T-helper 1 cell treated with Interleukin-12 subunit alpha and Interleukin-12 subunit beta and Interleukin-4 antibody, amounts not matched to agents 30 ng/mL and 1 ng/mL, for 36 hours (primary cell): Measurements from ENCODE around the gene TFCP2L1. TPM values are rescaled to one million over a fixed set of nuclear protein-coding genes. Genes with fewer than 3 reads are reported as not detected.

Experiments
- intact Hi-C: fragments of 100-400 bp; cut with micrococcal nuclease; formaldehyde crosslinking; loops from one replicate; pipeline ENCODE4 v1.15.1; 2024
- total RNA-seq: library from RNA; stranded (reverse); gene quantifications from 2 replicates; pipeline ENCODE4 v1.2.3, GENCODE V29; 2022

Gene TFCP2L1
- total RNA-seq, 1 donor from 2014 or later, result not detected

- intact Hi-C loops, result no loop called here
These were observed 106.3 kb downstream of the TFCP2L1 start for GRCh38 chr2:121178730-121179129.

- intact Hi-C loops, result no loop called here
These were observed 107.1 kb downstream of the TFCP2L1 start for GRCh38 chr2:121177896-121178295.

GRCh38 chr2:121175326-121175725 is 109.7 kb downstream of the TFCP2L1 start:
- intact Hi-C loops, result no loop called here

DNA sequence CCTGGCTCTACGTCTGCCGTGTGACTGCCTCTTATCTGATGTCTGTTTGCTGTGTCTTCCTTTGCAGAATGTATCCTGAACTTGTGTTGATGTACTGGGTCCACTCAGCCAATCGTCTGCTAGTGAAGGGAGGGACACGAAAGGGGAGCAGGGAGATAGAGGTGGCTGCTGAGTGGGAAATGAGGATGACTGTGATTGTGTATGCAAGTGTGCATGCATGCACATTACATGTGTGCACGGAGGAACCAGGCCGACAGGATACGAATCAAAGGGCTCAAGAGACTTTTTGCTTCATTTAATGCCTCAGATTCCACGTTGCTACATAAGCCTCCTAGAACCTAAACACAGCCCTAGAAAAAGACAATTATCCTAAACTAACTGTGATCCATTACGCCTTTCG is 111.2 kb downstream of the TFCP2L1 start:
- intact Hi-C loops, result no loop called here

DNA sequence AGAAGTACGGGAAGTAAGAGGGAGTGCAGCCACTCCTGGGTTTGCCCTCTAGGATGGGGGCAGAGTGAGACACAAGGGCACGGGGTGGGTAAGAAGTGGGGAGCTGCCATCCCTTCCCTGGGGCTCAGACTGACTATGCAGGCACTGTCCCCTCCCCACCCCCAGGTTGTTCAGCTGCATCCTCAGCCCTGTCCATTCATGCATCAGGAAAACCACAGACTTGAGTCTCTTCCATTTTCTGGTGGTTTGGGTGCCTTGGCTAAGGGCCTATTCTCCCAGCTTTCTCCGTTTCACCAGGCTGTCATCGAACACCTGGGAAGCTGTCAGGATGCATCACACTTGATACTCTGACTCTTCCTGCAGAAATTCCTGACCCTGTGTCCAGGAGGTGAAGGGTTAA is 111.9 kb downstream of the TFCP2L1 start:
- intact Hi-C loops, result no loop called here

GRCh38 chr2:121172456-121172855 is 112.5 kb downstream of the TFCP2L1 start:
- intact Hi-C loops, result no loop called here

- intact Hi-C loops, result no loop called here
These were observed 113.3 kb downstream of the TFCP2L1 start for GRCh38 chr2:121171625-121172119.

GRCh38 chr2:121170577-121170976 is 114.4 kb downstream of the TFCP2L1 start:
- intact Hi-C loops, result no loop called here

DNA sequence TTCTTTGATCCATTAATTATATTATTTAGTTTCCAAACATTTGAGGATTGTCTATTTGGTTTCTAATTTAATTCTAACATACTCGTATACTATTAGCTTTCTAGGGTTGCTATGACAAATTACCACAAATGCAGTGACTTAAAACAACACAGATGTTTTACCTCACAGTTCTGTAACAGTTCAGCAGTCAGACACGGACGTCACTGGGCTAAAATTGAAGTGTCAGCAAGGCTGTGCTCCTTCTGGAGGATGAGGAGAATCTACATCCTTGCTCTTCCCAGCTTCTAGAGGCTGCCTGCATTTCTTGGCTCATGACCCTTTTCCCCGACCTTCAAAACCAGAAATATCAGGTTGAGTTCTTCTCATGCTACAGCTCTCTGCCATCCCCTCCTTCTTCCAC is 117.6 kb downstream of the TFCP2L1 start:
- intact Hi-C loops, result no loop called here

Other genes with a start within 250 kb of the TFCP2L1 start
- gene RNU4ATAC, start 245.7 kb upstream of the TFCP2L1 start, total RNA-seq, result not detected in 2 replicates